GM12872 (cell line): ENCODE data around the gene ASAH2B.
A peak's percentile ranks its signal among the peaks of the same experiment; 100 is the strongest.

Experiments
- CTCF ChIP-seq: IDR thresholded peaks from 3 replicates; pipeline ENCODE4 v1.5.1; 2011; ENCODE audit warnings: low read depth, mild to moderate bottlenecking, low read length, moderate library complexity; ENCODE audit not compliant: insufficient read depth

ASAH2B gene

GRCh38 chr10:50739618-50740292 lies at the start of gene ASAH2B:
Gene ASAH2B (plus strand): TSS chr10:50739936. CDS start chr10:50745131, 5,195 bp downstream.
- no peak for TF ChIP-seq CTCF

- no peak for TF ChIP-seq CTCF
Measured at GRCh38 chr10:50740293-50740648, 535 bp downstream of the ASAH2B start.

GRCh38 chr10:50788951-50789945 lies 49.5 kb downstream of the ASAH2B start:
- TF ChIP-seq CTCF: peak; percentile 29; the same call in 2 of the 3 replicates

GRCh38 chr10:50794490-50794889 lies 54.8 kb downstream of the ASAH2B start:
- TF ChIP-seq CTCF: no peak

- TF ChIP-seq CTCF: no peak
Measured at GRCh38 chr10:50796693-50797092, 57.0 kb downstream of the ASAH2B start.

GRCh38 chr10:50798297-50798696 lies 58.6 kb downstream of the ASAH2B start:
- no peak for TF ChIP-seq CTCF

- no peak for TF ChIP-seq CTCF
Measured at GRCh38 chr10:50799595-50799994, 59.9 kb downstream of the ASAH2B start.
